ENCODE measurements around the gene RNF151. TPM values are rescaled to one million over a fixed set of nuclear protein-coding genes. Genes with fewer than 3 reads are reported as not detected.

RNF151 gene
- total and polyA plus RNA-seq, 2 of the 13 experiments (the other 11 are each of a cell fraction or from before 2014, with no cell fraction given): not detected

DNA sequence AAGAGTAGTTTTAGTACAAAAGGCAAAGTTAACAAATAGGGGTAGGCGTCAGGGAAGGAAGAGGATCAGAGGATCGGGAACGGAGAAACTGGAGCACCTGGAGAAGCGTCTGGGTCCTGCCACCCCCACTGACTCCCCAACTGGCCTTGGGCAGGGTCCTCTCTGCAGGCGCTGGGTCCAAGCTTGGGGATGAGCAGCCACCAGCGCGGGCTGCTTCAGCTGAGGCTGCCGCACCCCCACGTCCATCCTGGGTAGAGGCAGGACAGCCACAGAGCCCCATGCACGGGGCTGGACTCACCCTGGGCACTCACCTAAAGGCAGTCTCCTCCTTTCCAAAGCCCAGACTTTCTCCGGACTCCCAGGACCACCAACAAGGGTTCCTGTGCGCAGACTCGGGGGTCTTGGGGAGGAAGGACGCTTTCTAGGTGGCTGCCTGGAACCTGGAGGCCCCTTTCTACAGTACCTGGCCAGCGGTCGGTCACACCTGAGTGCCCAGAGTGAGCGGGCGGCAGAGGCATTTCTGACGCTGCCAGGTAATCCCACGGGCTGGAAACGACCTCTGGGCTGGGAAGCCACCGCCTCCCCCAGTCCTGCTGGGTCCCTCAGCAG is 49.5 kb upstream of the RNF151 start:
- POLR2A ChIA-PET: no interaction called here
- Histone ChIP-seq H3K4me1 (ENCODE audit: insufficient read depth, low read length) (peaks cover 19% of the 10 kb centered on the region), H3K79me2 (ENCODE audit: insufficient read depth, low read length) (no peaks in the 10 kb centered on the region), H3K4me2 (ENCODE audit: low read depth, low read length) (no peak overlapping the region), H3K9me3 (ENCODE audit: low read length) (no peaks in the 10 kb centered on the region), H3K9ac (ENCODE audit: insufficient read depth, low read depth, low read length) (no peak overlapping the region), H3K27ac (ENCODE audit: extremely low read length, insufficient read depth, low read length) (no peak overlapping the region), H3K4me3 (replicated peaks in 1 of 3; ENCODE audit: insufficient read depth in 1 of 3, low read depth in 2 of 3, low read length in 3 of 3) (no peak overlapping the region), H3K36me3 (replicated peaks in 1 of 2; ENCODE audit: control insufficient read depth in 1 of 2, insufficient read depth in 2 of 2, low read length in 2 of 2) (no peaks in the 10 kb centered on the region), H3K27me3 (ENCODE audit: control insufficient read depth in 1 of 2, insufficient read depth in 2 of 2, low read length in 2 of 2) (peaks cover 37 to 86% of the 10 kb centered on the region in 2 experiments), H2AFZ (ENCODE audit: low read length) (no peak overlapping the region), H4K20me1 (ENCODE audit: insufficient read depth, low read length) (0 out of 2 replicates have a peak, but pooled peaks cover 2% of the 10 kb centered on the region)
- in situ Hi-C loops (cut with HindIII; ENCODE audit: extremely low pct_ligation_motif_present, low pct_unique_long_range_greater_than_20kb) (no loop called here), intact Hi-C loops (cut with micrococcal nuclease; ENCODE audit: unreplicated experiment) (no loop called here)
- CTCF ChIA-PET (ENCODE audit: low intra/inter-chr PET ratio, low total read pairs): no interaction called here
- DNase-seq (ENCODE audit: low spot score) (no peak), FAIRE-seq (no peak), ATAC-seq (no peak)
- BruUV-seq (replicated peaks): no TSS peak
- 12% methylated on average over 12 of the region's 22 CpGs for WGBS (ENCODE audit: low lambda C conversion rate)
- TF ChIP-seq NRL (CRISPR knock-in tag; IDR thresholded peaks at IDR 0.05; ENCODE audit: borderline replicate concordance) (no peak), JUND (CRISPR knock-in tag; IDR thresholded peaks at IDR 0.05) (no peak), ZNF782 (CRISPR knock-in tag; IDR thresholded peaks at IDR 0.05; ENCODE audit: borderline replicate concordance) (no peak), MED13 (CRISPR knock-in tag; IDR thresholded peaks at IDR 0.05) (no peak), RNF2 (conservative IDR thresholded peaks at IDR 0.05; ENCODE audit: low read depth) (no peak), ZNF180 (CRISPR knock-in tag; IDR thresholded peaks at IDR 0.05; ENCODE audit: borderline replicate concordance, low read depth) (no peak), MAFF (IDR thresholded peaks at IDR 0.05; ENCODE audit: low read depth, low read length) (no peak)
- TF ChIP-seq, protein P1, sequence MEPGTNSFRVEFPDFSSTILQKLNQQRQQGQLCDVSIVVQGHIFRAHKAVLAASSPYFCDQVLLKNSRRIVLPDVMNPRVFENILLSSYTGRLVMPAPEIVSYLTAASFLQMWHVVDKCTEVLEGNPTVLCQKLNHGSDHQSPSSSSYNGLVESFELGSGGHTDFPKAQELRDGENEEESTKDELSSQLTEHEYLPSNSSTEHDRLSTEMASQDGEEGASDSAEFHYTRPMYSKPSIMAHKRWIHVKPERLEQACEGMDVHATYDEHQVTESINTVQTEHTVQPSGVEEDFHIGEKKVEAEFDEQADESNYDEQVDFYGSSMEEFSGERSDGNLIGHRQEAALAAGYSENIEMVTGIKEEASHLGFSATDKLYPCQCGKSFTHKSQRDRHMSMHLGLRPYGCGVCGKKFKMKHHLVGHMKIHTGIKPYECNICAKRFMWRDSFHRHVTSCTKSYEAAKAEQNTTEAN (CRISPR knock-in tag; conservative IDR thresholded peaks at IDR 0.05): no peak
- TF ChIP-seq, protein P2, sequence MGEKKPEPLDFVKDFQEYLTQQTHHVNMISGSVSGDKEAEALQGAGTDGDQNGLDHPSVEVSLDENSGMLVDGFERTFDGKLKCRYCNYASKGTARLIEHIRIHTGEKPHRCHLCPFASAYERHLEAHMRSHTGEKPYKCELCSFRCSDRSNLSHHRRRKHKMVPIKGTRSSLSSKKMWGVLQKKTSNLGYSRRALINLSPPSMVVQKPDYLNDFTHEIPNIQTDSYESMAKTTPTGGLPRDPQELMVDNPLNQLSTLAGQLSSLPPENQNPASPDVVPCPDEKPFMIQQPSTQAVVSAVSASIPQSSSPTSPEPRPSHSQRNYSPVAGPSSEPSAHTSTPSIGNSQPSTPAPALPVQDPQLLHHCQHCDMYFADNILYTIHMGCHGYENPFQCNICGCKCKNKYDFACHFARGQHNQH (CRISPR knock-in tag; IDR thresholded peaks at IDR 0.05): no peak

All from HepG2 (cell line).